GM12864 (cell line): ENCODE data around the gene TET2.

Experiments
- DNase-seq: peaks from one replicate; pipeline ENCODE4 v3.0.0-alpha.2; 2011; ENCODE audit warnings: low read depth
- H3K4me3 ChIP-seq: 2 replicates; pipeline ENCODE4 v1.5.1; 2011; ENCODE audit warnings: mild to moderate bottlenecking, low read depth, low read length, control low read depth
- TF ChIP-seq, protein P1 (sequence below): IDR thresholded peaks from 2 replicates; pipeline ENCODE4 v1.5.1; 2011; ENCODE audit warnings: low read depth, mild to moderate bottlenecking, moderate library complexity, low read length, control low read depth, inconsistent platforms; ENCODE audit errors: missing control alignments

Gene TET2

DNA sequence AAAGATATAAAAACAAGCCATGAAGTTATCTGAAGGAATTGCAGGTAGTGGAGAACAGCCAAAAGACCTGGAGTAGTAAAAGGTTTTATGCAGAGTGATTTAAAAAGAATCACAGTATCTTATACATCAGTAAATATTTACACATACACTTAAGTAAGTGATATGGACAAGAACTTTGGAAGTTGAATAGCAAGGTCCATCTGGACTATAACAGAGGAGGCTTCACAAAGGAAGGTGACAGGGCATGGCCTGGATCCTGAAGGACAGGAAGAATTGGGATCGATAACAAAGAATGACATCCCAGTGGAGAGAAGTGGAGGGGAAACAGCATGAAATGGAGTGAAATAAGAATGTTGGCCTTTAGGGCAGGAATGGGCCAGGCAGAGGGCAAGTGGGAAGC is 46.2 kb downstream of the TET2 start:
- no peak overlapping the region for H3K4me3 ChIP-seq

DNA sequence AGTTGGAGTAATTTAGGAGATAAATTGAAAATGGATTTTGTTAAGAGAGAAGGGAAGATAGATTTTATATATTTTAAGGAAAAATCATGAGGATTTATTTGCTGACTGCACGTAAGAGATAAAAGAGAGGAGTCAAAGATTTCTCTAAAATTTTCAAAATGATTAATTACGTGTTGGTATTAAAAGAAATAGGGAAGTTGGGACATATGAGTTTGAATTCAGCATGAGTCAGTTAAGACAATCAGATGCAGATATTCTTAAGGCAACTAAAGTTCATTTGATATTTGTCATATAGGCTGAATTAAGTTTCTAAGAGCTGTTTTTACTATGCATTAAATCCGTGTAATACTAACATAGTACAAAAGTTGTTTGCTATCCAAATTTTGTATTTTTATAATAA is 46.9 kb downstream of the TET2 start:
- TF ChIP-seq, protein P1, sequence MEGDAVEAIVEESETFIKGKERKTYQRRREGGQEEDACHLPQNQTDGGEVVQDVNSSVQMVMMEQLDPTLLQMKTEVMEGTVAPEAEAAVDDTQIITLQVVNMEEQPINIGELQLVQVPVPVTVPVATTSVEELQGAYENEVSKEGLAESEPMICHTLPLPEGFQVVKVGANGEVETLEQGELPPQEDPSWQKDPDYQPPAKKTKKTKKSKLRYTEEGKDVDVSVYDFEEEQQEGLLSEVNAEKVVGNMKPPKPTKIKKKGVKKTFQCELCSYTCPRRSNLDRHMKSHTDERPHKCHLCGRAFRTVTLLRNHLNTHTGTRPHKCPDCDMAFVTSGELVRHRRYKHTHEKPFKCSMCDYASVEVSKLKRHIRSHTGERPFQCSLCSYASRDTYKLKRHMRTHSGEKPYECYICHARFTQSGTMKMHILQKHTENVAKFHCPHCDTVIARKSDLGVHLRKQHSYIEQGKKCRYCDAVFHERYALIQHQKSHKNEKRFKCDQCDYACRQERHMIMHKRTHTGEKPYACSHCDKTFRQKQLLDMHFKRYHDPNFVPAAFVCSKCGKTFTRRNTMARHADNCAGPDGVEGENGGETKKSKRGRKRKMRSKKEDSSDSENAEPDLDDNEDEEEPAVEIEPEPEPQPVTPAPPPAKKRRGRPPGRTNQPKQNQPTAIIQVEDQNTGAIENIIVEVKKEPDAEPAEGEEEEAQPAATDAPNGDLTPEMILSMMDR: no peak
- DNase-seq: no peak
- no peak overlapping the region for H3K4me3 ChIP-seq

More for the DNA sequence above, 46.2 kb downstream of the TET2 start:
- no peak for DNase-seq
- TF ChIP-seq, protein P1: no peak

DNA sequence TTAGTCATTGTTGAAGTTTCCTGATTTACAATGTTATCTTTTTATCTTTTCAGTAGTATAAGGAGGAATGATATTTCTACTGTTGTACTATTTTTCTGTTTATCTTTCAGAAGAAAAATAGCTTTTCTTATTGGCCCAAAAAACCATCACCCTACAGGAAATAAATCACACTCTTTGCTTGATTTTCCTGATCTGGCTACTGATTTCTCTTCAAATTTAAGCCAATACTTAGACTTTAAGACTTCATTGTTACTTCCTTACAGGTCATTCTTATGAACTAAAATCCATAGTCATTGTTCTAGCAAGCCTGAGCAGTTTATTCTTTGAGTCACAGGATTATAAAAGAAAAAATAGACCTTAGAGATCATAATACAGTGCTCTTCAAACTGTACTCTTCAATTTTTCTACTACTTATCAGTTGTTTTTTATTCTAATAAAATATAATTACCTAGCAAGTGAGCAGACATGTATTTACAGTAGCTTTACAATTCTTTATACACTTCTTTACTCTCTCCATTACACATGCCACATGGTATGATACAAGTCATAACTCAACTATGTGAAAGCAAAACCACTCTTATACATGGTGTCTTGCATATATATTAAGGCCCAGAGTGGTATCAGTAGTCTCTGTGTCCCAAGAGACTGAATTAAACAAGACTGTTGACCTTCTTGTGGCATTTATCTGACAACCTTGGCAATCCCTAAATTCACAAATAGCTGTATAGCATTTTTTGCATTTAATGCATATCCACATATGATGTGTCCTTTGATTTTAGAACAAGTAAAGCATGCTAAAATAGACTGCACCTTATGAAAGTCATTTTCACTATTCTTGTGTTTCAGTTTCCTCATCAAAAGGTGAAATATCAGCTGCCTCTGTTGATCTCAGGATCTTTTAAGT is 47.9 kb downstream of the TET2 start:
- no peak for DNase-seq
- TF ChIP-seq, protein P1: no peak
- no peak overlapping the region for H3K4me3 ChIP-seq

DNA sequence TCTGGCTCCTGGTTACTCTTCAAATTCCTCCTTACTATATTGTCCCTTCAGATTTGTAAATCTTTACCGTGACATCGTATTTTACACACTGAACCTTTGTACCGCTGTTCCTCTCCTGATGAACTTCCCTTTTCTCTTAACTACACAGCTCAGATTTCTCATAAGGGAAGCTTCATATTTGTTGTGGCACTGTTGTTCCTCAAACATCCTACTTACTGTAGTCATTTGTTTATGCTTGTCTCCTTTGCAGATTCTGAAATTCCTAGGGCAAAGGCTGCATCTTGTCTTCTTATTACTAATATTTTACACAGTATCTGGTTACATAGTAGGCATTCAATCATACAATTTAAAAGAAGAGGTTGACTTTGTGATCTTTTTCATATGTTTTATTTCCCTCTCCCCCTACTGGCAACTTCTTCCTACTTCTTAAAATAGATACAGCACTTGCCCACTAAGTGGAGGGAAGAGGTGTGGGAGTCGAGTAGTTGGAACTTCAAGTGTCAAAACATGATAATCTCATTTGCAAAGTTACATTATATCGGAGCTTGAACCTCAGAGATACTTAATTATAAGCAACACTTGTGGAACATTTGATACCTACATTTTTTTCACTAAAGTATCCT is 50.0 kb downstream of the TET2 start:
- H3K4me3 ChIP-seq: no peak overlapping the region
- TF ChIP-seq, protein P1: no peak
- DNase-seq: no peak

DNA sequence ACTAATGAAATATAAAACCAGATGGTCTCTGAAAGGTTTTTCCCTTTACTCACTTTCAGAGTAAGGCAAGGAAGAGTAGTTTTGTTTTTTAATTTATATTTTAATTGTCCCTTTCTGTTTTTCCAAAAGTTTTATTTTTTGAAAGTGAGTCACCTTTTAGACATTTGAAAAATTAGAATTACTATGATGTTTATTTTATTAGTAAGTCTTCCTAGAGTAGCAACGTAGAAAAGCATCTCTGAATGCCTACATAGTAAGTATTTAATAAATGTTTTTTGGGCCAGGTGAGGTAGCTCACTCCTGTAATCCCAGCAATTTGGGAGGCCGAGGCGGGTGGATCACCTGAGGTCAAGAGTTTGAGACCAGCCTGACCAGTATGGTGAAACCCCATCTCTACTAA is 51.1 kb downstream of the TET2 start:
- DNase-seq: no peak
- H3K4me3 ChIP-seq: no peak overlapping the region
- TF ChIP-seq, protein P1: no peak

DNA sequence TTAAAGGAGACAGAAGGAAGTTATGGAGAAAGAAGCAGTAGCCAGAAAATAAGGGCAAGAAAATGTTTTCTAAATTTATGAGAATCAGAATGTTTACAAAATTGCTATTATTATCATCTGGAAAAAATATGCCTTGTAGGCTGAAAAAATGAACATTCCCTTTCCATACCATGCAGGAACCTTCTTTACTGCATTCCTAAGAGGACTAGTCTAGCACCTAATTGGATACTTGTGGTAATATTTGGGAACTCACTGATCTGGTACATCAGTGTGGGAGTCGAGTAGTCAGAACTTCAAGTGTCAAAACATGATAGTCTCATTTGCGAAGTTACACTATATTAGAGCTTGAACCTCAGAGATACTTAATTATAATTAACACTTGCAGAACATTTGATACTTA is 51.9 kb downstream of the TET2 start:
- DNase-seq: no peak
- TF ChIP-seq, protein P1: no peak
- no peak overlapping the region for H3K4me3 ChIP-seq
